PC-3 (cell line): ENCODE results near the gene IL24. TPM values are rescaled to one million over a fixed set of nuclear protein-coding genes. Genes with fewer than 3 reads are reported as not detected.

Experiments used
- ATAC-seq: fragments of 200-7000 bp; cut with Tn5 transposase; 2 replicates; pipeline ENCODE4 v1.9.1; 2020; ENCODE audit warnings: mild to moderate bottlenecking, moderate library complexity
- BruUV-seq: library from RNA; stranded (reverse); fragments of 400-500 nt; replicated peaks from 2 replicates; lab custom pipeline; 2021; lab: Mats Ljungman, UMichigan
- CTCF ChIA-PET: fragments of 300-600 bp; sonication (Branson Sonifier 250); formaldehyde crosslinking; loops from one replicate; lab custom pipeline; 2022; ENCODE audit warnings: antibody characterized with exemption; lab: Charles Lee
- POLR2A ChIA-PET: fragments of 300-600 bp; sonication (Branson Sonifier 250); formaldehyde crosslinking; loops from one replicate; lab custom pipeline; 2022; ENCODE audit warnings: antibody characterized with exemption; ENCODE audit not compliant: unreplicated experiment; lab: Charles Lee
- DNase-seq: peaks from one replicate; pipeline ENCODE4 v3.0.0-alpha.2; 2015
- H2AFZ ChIP-seq: fragments of 300-600 bp; sonication (generic); 2 replicates; pipeline ENCODE4 v1.6.0; 2016; ENCODE audit warnings: antibody characterized with exemption, low read length
- H3F3A ChIP-seq: fragments of 300-600 bp; sonication (generic); one replicate; pipeline ENCODE4 v1.6.0; 2017; ENCODE audit warnings: antibody characterized with exemption, low read length, control low read depth, mild to moderate bottlenecking; ENCODE audit not compliant: unreplicated experiment
- H3K27ac ChIP-seq: fragments of 300-600 bp; sonication (generic); 2 replicates; pipeline ENCODE4 v1.5.1; 2016; ENCODE audit warnings: mild to moderate bottlenecking, low read length
- H3K27me3 ChIP-seq: fragments of 300-600 bp; sonication (generic); 2 replicates; pipeline ENCODE4 v1.6.1; 2016; ENCODE audit warnings: low read length, mixed read lengths
- H3K36me3 ChIP-seq: fragments of 300-600 bp; sonication (generic); 2 replicates; pipeline ENCODE4 v1.6.1; 2016; ENCODE audit warnings: low read depth, mixed run types, low read length, mixed read lengths
- H3K4me1 ChIP-seq: fragments of 300-600 bp; sonication (generic); 2 replicates; pipeline ENCODE4 v1.5.1; 2016; ENCODE audit warnings: low read length; ENCODE audit not compliant: insufficient read depth
- H3K4me2 ChIP-seq: fragments of 300-600 bp; sonication (generic); 2 replicates; pipeline ENCODE4 v1.6.0; 2016; ENCODE audit warnings: low read length
- H3K4me3 ChIP-seq: fragments of 300-600 bp; sonication (generic); 2 replicates; pipeline ENCODE4 v1.5.1; 2016; ENCODE audit warnings: mild to moderate bottlenecking, low read length, mixed read lengths
- H3K79me2 ChIP-seq: fragments of 300-600 bp; sonication (generic); 2 replicates; pipeline ENCODE4 v1.6.1; 2017; ENCODE audit warnings: low read length, mixed read lengths
- H3K9ac ChIP-seq: fragments of 300-600 bp; sonication (generic); 2 replicates; pipeline ENCODE4 v1.6.0; 2016; ENCODE audit warnings: mild to moderate bottlenecking, low read length
- H3K9me2 ChIP-seq: fragments of 300-600 bp; sonication (generic); replicated peaks from 2 replicates; pipeline ENCODE4 v1.6.1; 2016; ENCODE audit warnings: mixed run types, low read length, mixed read lengths
- H3K9me3 ChIP-seq: fragments of 300-600 bp; sonication (generic); 2 replicates; pipeline ENCODE4 v1.6.1; 2016; ENCODE audit warnings: low read length, mixed read lengths
- H4K20me1 ChIP-seq: fragments of 300-600 bp; sonication (generic); 2 replicates; pipeline ENCODE4 v1.6.1; 2016; ENCODE audit warnings: low read length, mixed read lengths
- EZH2 ChIP-seq: fragments of 300-600 bp; sonication (generic); IDR thresholded peaks from one replicate; pipeline ENCODE4 v1.6.1; 2017; ENCODE audit warnings: antibody characterized with exemption, mild to moderate bottlenecking, low read length; ENCODE audit not compliant: unreplicated experiment
- EZH2phosphoT487 ChIP-seq: fragments of 300-600 bp; sonication (generic); IDR thresholded peaks from 2 replicates; pipeline ENCODE4 v1.6.1; 2018; ENCODE audit warnings: mild to moderate bottlenecking, antibody characterized with exemption, low read length, borderline replicate concordance
- intact Hi-C: fragments of 100-400 bp; cut with micrococcal nuclease; formaldehyde crosslinking; loops from 2 replicates; pipeline ENCODE4 v1.9.0; 2023
- total RNA-seq: library from RNA; depleted of rRNA; stranded (reverse); fragments of >200 nt; gene quantifications from 2 replicates; pipeline ENCODE4 v1.2.3, GENCODE V29; 2014
- TF ChIP-seq, protein P1 (sequence below): fragments of 300-600 bp; sonication (generic); conservative IDR thresholded peaks from 2 replicates; pipeline ENCODE4 v1.5.1; 2017; ENCODE audit warnings: antibody characterized with exemption, low read depth, mild to moderate bottlenecking, low read length

Gene IL24
- total RNA-seq, 1 experiment from 2014 or later = 1.9 TPM

- ChIA-PET POLR2A (interaction anchor here (0.6 to 1.0 kb wide), 2 partner anchors 11 to 263 kb away, joined by 3 to 6 read pairs; partner anchors contain the start of gene DYRK3), CTCF (interaction anchor here (0.9 kb wide), 1 partner anchor 11 kb away, joined by 3 read pairs; no protein-coding TSS in a partner anchor)
- H3K36me3 ChIP-seq = no peaks in the 10 kb centered on the region
- no peaks in the 10 kb centered on the region for H3K79me2 ChIP-seq
- H3K4me2 ChIP-seq = peak overlapping the region; percentile 49
- intact Hi-C loops = no loop called here
- no peaks in the 10 kb centered on the region for H4K20me1 ChIP-seq
- H3K9ac ChIP-seq = peak overlapping the region; percentile 51
- H3F3A ChIP-seq = no peaks in the 10 kb centered on the region
- H3K4me3 ChIP-seq = no peak overlapping the region
- H3K4me1 ChIP-seq = peaks cover 51% of the 10 kb centered on the region
- DNase-seq = peak; percentile 89
- BruUV-seq = no TSS peak
- peak overlapping the region; percentile 21 for H2AFZ ChIP-seq
- no peaks in the 10 kb centered on the region for H3K9me2 ChIP-seq
- no peaks in the 10 kb centered on the region for H3K9me3 ChIP-seq
- no peaks in the 10 kb centered on the region for H3K27me3 ChIP-seq
- TF ChIP-seq EZH2phosphoT487 (no peak), EZH2 (no peak)
- TF ChIP-seq, protein P1, sequence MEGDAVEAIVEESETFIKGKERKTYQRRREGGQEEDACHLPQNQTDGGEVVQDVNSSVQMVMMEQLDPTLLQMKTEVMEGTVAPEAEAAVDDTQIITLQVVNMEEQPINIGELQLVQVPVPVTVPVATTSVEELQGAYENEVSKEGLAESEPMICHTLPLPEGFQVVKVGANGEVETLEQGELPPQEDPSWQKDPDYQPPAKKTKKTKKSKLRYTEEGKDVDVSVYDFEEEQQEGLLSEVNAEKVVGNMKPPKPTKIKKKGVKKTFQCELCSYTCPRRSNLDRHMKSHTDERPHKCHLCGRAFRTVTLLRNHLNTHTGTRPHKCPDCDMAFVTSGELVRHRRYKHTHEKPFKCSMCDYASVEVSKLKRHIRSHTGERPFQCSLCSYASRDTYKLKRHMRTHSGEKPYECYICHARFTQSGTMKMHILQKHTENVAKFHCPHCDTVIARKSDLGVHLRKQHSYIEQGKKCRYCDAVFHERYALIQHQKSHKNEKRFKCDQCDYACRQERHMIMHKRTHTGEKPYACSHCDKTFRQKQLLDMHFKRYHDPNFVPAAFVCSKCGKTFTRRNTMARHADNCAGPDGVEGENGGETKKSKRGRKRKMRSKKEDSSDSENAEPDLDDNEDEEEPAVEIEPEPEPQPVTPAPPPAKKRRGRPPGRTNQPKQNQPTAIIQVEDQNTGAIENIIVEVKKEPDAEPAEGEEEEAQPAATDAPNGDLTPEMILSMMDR = no peak
- peak; percentile 71 for ATAC-seq
- peak overlapping the region; percentile 73 for H3K27ac ChIP-seq
These were observed 1.1 kb downstream of the IL24 start for GRCh38 chr1:206898089-206898914.

DNA sequence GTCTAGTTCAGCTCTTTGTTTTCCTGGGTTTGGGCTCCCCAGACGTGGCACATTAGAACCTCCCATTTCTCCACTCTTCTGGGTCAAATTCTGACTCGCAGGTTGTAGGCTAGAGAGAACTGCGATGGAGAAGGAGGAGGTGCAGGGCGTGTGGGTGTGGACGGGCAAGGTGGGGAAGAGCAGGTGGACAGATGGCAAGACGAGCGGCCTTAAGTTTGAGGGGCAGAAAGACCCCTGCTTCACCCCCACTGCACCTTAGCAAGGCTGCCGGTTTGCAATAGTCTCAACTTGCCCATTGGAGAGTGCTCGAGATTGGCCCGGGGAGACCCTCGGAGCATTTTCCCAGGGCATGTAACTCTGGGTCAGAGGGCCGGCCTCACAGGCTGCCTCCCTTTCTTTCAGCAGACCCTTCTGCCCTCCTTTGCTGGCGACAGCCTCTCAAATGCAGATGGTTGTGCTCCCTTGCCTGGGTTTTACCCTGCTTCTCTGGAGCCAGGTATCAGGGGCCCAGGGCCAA lies 1.7 kb downstream of the IL24 start:
- CTCF ChIA-PET = interaction anchor here (0.9 kb wide), 1 partner anchor 10 kb away, joined by 3 read pairs; no protein-coding TSS in a partner anchor
- intact Hi-C loops = no loop called here
- no peak overlapping the region for H3K4me3 ChIP-seq
- POLR2A ChIA-PET = interaction anchor here (0.6 to 1.0 kb wide), 3 partner anchors 10 to 264 kb away, joined by 3 to 6 read pairs (median 4); partner anchors contain the start of gene DYRK3
- H3K9me2 ChIP-seq = no peaks in the 10 kb centered on the region
- H4K20me1 ChIP-seq = no peaks in the 10 kb centered on the region
- H3K27ac ChIP-seq = peak overlapping the region; percentile 73
- DNase-seq = no peak
- peak overlapping the region; percentile 21 for H2AFZ ChIP-seq
- 0 out of 2 replicates have a peak, but pooled peaks cover 2% of the 10 kb centered on the region for H3K36me3 ChIP-seq
- H3K9me3 ChIP-seq = no peaks in the 10 kb centered on the region
- no peaks in the 10 kb centered on the region for H3F3A ChIP-seq
- H3K4me1 ChIP-seq = peaks cover 54% of the 10 kb centered on the region
- BruUV-seq = no TSS peak
- no peaks in the 10 kb centered on the region for H3K27me3 ChIP-seq
- H3K4me2 ChIP-seq = peak overlapping the region; percentile 37
- ATAC-seq = no peak
- no peak for TF ChIP-seq EZH2
- TF ChIP-seq, protein P1 = no peak
- no peaks in the 10 kb centered on the region for H3K79me2 ChIP-seq
- peak overlapping the region; percentile 51 for H3K9ac ChIP-seq
